Putamen (tissue), 1 donor: Measurements from ENCODE around the gene CFAP92.
"Not testable (repeated sequence)": the region's sequence is repeated elsewhere in the genome, so short reads cannot be mapped to it uniquely, and the experiment has no call there.

Source experiments
- DNase-seq: peaks from one replicate; pipeline ENCODE4 v3.0.0-alpha.2; 2016; ENCODE audit warnings: low spot score

Gene CFAP92

GRCh38 chr3:128895843-128896697, 97.8 kb downstream of the CFAP92 start:
- DNase-seq, result no peak

- DNase-seq, result no peak
These were observed 104.6 kb downstream of the CFAP92 start for GRCh38 chr3:128889139-128889894.

DNA sequence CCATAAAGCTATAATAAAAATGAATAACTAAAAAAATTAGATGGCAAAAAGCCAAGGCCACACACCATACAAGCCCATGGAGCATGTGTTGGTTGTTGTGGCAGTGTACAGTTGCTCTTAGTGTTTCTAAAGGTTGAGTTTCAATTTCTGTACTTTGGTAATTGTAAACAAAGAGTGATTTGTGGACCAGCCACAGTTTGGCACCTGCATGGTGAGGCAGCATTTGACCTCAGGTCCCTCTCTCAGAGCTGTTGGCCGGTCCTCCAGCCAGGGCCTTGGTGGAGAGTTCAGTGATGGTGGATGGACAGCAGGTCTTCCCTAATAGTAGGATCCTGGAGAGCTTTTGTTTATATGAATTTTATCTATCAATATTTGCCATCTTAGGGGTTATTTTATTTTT, 108.9 kb downstream of the CFAP92 start:
- no peak for DNase-seq

GRCh38 chr3:128882719-128883118, 111.2 kb downstream of the CFAP92 start:
- DNase-seq, result no peak

- no peak for DNase-seq
These were observed 112.3 kb downstream of the CFAP92 start for GRCh38 chr3:128881576-128881975.

GRCh38 chr3:128880455-128880854, 113.4 kb downstream of the CFAP92 start:
- not testable (repeated sequence) for DNase-seq

GRCh38 chr3:128879991-128880390, 113.9 kb downstream of the CFAP92 start:
- no peak for DNase-seq

DNA sequence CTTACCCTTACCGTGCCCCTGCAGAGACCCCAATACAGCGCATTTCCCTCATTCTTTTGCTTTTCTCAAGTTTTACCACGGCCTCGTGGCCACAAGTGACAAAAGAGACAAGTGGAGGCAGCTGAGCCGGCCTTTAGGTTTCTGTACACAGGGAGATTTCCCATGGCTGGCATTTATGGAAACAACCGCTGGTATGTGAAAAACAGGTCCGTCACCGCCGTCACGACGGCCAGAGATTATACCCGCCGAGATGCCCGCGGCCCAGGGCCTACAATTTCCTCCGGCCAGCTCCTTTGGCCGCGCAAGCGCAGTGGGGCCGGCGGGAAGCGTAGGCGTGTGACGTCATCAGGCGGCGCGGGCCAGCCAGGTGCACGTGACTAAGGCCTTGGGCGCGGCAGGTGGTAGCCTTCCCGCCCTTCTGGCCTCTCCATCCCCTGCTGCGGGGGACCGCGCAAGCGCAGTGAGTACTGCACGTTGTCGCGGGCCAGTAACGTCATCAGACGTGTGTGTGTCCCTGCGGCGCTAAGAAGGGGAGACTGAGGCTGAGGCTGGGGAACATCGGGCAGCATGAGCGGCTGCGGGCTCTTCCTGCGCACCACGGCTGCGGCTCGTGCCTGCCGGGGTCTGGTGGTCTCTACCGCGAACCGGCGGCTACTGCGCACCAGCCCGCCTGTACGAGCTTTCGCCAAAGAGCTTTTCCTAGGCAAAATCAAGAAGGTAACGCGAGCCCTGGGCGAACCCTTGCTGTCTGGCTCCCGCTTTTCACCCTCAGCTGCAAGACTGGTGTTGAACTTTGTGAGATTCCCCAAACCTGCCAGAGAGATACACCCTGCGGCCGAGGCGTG, 114.5 kb downstream of the CFAP92 start, which contains the start of gene ACAD9:
Gene ACAD9 (plus strand): TSS at position 496 of the 845 bp plus-strand sequence. CDS start 72 bp downstream, at position 568.
- DNase-seq, result peak; percentile 98

DNA sequence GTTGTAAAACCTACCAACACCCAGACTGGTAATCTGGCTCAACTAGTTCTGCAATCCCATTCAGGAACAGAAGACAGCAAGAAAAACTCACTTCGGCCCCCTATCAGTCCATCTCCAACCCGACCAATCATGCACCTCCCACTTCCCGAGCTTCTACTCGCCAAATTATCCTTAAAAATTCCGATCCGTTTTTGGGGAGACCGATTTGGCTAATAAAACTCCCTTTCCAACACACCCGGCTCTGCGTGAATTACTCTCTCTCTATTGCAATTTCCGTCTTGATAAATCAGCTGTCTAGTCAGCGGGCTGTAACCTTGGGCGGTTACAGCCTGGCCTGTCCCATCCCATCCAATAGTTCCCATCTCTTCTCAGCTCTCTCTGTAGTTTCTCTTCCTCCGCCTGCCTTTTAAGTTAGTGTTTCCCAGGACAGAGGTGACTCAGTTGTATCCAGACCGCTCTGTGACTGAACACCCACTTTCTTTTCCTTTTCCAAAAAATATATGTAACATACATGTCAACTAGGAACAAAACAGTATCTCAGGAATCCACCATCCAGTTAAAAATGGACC, 115.2 kb downstream of the CFAP92 start:
- no peak for DNase-seq

DNA sequence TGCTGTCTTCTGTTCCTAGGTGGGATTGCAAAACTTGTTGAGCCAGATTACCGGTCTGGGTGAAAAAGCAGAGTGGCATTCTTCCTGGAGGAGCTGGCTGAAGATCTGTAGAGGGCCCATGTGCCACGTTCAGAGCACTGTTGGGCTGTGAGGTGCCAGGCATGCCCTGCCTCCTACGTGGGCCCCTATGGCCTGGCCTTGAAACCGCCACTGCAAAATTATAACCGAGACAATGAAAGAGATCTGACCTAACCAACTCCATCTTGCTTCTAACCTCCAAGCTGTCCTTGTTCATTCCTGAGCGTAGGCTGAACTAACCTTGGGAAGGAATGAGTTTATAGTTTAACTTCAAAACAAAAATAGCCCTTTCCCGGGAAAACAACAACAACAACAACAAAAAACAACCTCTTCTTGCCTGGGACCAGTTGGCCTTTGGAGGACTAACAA, 115.8 kb downstream of the CFAP92 start:
- DNase-seq, result no peak

- peak; percentile 18 for DNase-seq
These were observed 118.2 kb downstream of the CFAP92 start for GRCh38 chr3:128875556-128876120.

DNA sequence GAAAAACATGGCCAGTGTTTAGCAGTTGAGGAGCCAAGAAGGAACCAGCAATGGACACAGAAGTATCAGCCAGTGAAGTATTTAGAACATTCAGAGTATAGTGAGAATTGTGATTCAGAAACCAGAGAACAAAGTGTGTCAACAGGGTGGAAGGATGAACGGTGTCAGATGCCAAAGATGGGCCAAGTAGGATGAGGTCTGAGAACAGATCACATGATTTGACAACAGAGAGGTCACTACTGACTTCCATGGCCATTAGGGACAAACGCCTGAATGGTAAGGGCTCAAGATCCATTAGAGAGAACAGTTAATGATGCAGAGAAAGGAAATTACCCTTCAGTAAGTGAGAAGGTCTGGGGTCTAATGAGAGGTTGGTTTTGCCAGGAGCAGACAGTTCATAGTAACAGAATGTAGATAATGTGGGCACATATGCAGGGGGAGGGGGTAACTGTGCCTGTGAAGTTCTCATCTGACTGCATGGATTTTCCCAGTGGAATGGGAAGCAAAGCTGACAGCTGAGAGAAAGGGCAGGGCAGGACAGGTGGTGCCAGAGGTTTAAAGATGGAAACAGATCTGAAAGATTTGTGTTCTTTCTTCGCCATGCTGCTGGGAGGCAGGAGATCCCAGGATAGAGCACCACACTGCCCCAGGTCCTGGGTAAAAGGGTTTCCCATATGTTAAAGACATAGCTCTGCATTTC, 119.2 kb downstream of the CFAP92 start:
- DNase-seq, result no peak

DNA sequence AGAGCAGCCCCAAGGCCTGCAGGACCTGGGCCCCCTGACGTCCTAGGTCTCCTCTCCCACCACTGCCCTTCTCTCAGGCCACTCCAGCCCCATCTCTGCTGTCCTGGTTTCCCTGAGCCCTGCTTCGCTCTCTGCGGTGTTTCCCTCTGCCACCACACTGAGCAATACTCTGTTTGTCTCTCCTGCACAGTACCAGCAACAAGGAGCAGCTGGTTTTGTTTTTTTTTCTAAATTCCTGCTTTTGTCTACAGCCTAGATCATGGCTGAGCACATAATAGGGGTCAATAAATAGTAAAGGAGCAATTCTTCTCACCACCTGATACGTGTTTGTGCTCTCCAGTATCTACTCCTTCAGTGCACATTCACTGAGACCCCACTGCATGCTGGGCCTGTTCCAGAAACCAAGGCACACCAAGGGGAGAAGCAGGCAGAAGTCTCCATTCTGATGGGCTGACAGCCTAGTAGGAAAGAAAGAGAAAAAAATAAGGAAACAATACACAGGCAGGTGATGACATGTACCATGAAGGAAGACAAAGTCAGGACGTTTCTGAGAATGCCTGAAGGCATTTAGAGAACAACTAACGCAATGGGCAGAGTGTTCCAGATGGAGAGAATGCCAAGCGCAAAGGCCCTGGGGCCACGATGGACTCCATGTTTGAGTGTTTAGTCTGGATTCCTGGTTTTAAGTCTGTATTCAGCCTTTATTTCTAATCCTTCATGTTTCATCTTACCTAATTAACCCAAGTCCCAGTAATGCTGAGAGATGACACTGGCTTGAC, 120.4 kb downstream of the CFAP92 start:
- DNase-seq, result no peak

DNA sequence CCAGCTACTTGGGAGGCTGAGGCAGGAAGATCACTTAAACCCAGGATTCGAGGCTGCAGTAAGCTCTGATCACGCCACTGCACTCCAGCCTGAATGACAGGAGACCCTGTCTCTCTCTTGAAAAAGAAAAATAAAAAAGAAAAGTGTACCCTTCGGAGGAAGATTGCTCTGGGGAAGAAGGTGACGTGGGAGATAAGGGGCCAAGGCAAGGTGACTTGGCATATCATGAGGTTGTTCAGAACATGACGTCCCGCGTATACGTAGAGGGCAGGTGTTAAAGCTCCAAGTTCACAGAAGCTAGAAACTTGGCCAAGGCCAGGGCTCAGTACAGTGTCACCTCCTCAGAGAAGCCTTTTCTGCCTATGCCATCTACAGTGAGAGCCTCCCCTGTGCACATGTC, 121.1 kb downstream of the CFAP92 start:
- no peak for DNase-seq

DNA sequence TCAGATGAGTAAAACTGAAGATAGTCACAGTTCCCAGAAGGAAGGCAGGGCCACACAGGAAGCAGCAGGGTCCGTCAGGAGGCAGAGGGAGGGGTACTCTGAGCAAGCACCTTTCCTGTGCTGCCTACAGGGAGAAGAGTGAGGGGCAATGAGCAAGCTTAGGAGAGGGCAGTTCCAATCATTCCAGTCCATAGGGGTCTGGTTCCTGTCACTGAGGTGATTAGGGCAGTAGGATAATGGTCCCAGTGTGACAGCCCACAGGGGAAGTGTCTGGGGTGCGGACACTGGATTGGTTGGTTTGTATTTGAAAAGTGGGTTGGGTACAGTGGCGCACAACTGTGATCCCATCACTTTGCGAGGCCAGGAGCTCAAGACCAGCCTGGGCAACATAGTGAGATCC, 121.6 kb downstream of the CFAP92 start:
- DNase-seq, result no peak

DNA sequence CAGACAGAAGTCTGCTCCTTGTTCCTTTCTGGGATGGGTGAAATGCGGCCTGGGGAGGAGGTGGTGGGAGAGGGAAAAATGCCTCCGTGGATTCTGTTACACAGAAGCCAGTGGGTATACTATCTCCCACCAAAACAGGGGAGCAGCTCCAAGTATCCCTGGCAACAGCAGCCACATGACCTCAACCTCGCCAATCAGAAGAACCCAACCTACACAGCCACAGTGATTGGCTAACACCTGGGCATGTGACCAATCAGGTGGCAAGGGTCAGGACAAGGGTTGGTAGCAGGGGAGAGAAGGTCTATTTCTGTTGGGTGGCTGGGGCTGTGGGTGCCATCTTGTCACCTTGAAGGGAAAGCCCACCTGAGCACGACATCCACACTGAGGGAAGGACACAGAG, 123.5 kb downstream of the CFAP92 start:
- no peak for DNase-seq

DNA sequence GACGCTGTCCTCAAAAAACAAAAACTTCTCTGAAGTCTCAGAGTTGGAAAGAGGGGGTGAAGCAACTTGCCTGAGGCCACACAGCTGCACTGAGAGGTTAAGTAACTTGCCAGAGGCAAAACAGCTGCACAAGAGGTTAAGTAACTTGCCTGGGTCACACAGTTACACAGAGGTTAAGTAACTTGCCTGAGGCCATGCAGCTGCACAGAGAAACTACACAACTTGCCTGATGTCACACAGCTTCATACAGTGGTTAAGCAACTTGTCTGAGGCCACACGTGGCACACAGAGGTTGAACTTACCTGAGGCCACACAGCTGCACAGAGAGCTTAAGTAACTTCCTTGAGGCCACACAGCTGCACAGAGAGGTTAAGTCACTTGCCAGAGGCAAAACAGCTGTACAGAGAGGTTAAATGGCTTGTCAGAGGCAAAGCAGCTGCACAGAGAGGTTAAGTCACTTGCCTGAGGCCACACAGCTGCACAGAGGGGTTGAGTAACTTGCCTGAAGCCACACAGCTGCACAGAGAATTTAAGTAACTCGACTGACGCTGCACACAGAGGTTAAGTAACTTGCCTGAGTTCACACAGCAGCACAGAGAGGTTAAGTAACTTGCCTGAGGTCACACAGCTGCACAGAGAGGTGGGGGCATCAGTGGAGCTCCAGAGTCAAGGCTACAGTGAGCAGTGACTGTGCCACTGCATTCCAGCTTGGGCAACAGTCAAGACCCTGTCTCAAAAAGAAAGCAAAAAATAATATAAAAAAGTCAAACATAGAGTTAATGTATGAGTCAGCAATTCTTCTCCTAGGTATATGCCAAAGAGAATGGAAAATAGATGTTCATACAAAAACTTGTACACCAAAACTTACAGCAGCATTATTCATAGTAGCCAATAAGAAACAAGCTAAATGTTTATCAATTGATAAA, 126.4 kb downstream of the CFAP92 start:
- no peak for DNase-seq

DNA sequence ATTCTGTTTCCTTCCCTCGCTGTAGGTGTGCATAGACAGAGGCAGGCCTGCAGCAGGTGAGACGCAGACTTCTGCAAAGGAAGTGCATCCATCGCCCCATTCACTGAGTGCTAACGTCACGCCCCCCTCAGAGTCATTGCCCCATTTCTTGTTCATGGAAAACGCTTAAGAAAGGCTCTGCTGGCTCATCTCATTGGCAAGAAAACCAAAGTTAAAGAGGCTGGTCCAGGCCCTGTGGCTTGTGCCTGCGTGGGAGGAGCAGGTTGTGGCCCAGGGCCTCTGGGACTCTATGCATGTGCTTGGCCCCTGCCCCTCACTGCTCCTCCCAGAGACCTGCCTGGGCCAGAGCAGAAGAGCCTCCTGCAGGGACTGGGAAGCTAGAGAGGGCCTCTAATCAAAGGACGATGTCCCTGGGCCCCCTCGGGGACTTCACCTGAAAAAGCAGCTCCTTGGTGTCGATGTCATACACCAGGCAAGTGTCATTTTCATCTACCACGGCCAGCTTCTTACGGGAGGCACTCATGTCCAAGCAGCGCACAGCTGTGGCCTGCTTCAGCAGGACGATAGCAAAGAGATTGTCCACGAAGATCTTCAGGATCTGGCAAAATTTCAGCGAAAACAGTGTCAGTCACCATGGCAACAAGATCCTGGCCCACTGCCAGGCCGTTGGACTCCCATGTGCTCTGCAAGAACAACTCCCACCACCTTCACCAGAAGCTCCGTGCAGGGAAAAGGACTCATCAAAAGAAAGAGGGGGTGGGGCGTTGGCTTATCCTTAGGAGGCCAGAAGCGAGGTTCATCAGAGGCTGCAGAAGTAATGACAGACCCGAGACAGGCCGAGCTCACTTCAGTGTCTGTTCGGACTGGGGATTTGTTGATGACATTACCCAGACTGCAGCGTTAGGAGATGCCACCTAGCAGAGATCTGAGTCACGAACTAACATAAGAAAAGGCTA, 128.7 kb downstream of the CFAP92 start:
- DNase-seq, result not testable (repeated sequence)
